Spleen (tissue), 7 donors: ENCODE measurements around the gene WDFY4.

Experiments
- CTCF ChIP-seq, 11 experiments: fragments of 200-600 bp in 7 of 11; fragments of 450-650 bp in 4 of 11; sonication (generic) in 4 of 11; IDR thresholded peaks in 8 of 11; conservative IDR thresholded peaks in 3 of 11; 1 replicate in 7 of 11; 2 replicates in 4 of 11; pipeline versions ENCODE4 v1.4.0 to v1.8.0; 2016 to 2021; ENCODE audit warnings: antibody characterized with exemption in 11 of 11, inconsistent platforms in 4 of 11, mild to moderate bottlenecking in 1 of 11
- POLR2A ChIP-seq, 3 donors: fragments of 450-650 bp; IDR thresholded peaks; one replicate each; pipeline ENCODE4 v1.5.1; 2017; ENCODE audit warnings: antibody characterized with exemption in 3 of 3, mild to moderate bottlenecking in 1 of 3
- donor health status: DM: no; HTN: no; CAD: no; lungs with moderate emphysema.
- donor health status: DM: no; HTN: no; CAD: no.
- donor health status: DM: no; HTN: no; CAD: no.

GRCh38 chr10:48737886-48738285 lies 53.2 kb downstream of the WDFY4 start:
- TF ChIP-seq POLR2A (IDR thresholded peaks at IDR 0.05) (no peak), CTCF (IDR thresholded peaks at IDR 0.05 in 8 of 11, conservative IDR thresholded peaks at IDR 0.05 in 3 of 11) (no peak)
